PC-9 (cell line): ENCODE results near the gene RBM4B.

ENCODE experiments used
- CTCF ChIP-seq: fragments of 200-600 bp; sonication (generic); conservative IDR thresholded peaks from 2 replicates; pipeline ENCODE4 v1.6.1; 2017; ENCODE audit warnings: mixed run types, antibody characterized with exemption, mild to moderate bottlenecking, moderate library complexity
- EZH2 ChIP-seq: fragments of 200-600 bp; sonication (generic); IDR thresholded peaks from 2 replicates; pipeline ENCODE4 v1.8.0; 2017; ENCODE audit warnings: antibody characterized with exemption, low read depth

- TF ChIP-seq CTCF (no peak), EZH2 (no peak)
Observed at GRCh38 chr11:66652651-66653050, 25.0 kb downstream of the RBM4B start.
